ENCODE results near the gene SLC12A7.

DNA sequence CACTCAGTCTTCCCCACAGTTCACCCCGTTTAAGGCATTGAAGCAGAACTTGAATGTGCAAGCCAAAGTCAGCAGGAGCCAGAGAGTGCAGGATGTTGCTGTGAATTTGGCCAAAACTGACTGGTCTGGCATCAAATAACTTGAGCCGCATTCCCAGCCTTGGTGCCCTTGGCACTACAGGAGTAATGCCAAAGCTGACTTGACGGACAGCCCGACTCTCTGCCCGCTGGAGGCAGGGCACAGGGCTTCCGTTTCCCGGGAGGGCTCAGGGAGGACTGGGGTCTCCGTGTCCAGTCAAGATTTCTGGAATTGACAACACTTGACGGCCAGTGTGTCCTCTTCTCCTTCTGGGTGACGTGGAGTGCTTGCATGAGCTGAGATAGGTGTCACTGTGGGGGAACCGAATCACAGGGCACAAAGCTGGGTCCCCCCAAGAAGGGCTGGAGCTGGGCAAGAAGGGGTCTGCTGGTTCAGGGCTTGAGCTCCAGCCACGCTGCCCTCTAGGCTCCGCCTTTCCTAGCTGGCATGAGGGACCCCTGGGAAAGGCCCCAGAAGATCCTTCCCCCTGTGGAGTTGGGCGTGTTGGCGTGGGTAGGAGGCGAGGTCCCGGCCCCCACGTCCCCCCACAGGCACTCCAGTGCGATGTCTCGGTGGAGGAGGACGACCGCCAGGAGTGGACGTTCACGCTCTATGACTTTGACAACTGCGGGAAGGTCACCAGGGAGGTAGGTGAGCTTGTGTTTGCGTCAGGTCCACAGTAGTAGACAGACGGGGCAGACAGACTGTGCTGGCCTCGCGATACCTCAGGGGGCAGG is 78.0 kb downstream of the SLC12A7 start:
- no peak for TF ChIP-seq POLR2A (IDR thresholded peaks at IDR 0.05; ENCODE audit: low read depth, low read length)
- no peak for TF ChIP-seq TAF1 (IDR thresholded peaks at IDR 0.05; ENCODE audit: borderline replicate concordance, low read depth, low read length)
